Activated CD4-positive, CD25-positive, alpha-beta regulatory T cell treated with anti-CD3 and anti-CD28 coated beads, Interleukin-2, amount 50 U/mL, for 72 hours (primary cell): Measurements from ENCODE around the gene CTXN1.
A peak's percentile ranks its signal among the peaks of the same experiment; 100 is the strongest.

Experiments
- DNase-seq: peaks from one replicate; pipeline ENCODE4 v3.0.0; 2021

CTXN1 gene

GRCh38 chr19:7912697-7913564 is 13.0 kb downstream of the CTXN1 start:
- no peak for DNase-seq

- DNase-seq = no peak
Observed at GRCh38 chr19:7912144-7912696, 13.7 kb downstream of the CTXN1 start.

- DNase-seq = no peak
Observed at GRCh38 chr19:7911508-7912143, 14.3 kb downstream of the CTXN1 start.

- no peak for DNase-seq
Observed at GRCh38 chr19:7910321-7911161, 15.4 kb downstream of the CTXN1 start.

- DNase-seq = no peak
Observed at GRCh38 chr19:7909471-7910067, 16.4 kb downstream of the CTXN1 start.

- DNase-seq = no peak
Observed at GRCh38 chr19:7908742-7909461, 17.0 kb downstream of the CTXN1 start.

- no peak for DNase-seq
Observed at GRCh38 chr19:7908078-7908699, 17.7 kb downstream of the CTXN1 start.

- no peak for DNase-seq
Observed at GRCh38 chr19:7907544-7907943, 18.4 kb downstream of the CTXN1 start.

- DNase-seq = no peak
Observed at GRCh38 chr19:7907122-7907521, 18.8 kb downstream of the CTXN1 start.

GRCh38 chr19:7905859-7906258 is 20.1 kb downstream of the CTXN1 start:
- DNase-seq = no peak

- no peak for DNase-seq
Observed at GRCh38 chr19:7905268-7905667, 20.7 kb downstream of the CTXN1 start.

GRCh38 chr19:7904074-7905020 is 21.6 kb downstream of the CTXN1 start:
- DNase-seq = peak; percentile 73

GRCh38 chr19:7903244-7904073 is 22.5 kb downstream of the CTXN1 start, which contains the start of gene MAP2K7:
MAP2K7 (plus strand) TSS chr19:7903877; CDS start chr19:7903945, 68 bp downstream.
- DNase-seq = peak; percentile 100

GRCh38 chr19:7902796-7903243 is 23.1 kb downstream of the CTXN1 start:
- DNase-seq = no peak

GRCh38 chr19:7901337-7901736 is 24.6 kb downstream of the CTXN1 start:
- DNase-seq = no peak

- DNase-seq = no peak
Observed at GRCh38 chr19:7900931-7901330, 25.0 kb downstream of the CTXN1 start.

GRCh38 chr19:7900401-7900870 is 25.5 kb downstream of the CTXN1 start:
- DNase-seq = no peak

GRCh38 chr19:7899751-7900378 is 26.1 kb downstream of the CTXN1 start:
- DNase-seq = no peak

- DNase-seq = no peak
Observed at GRCh38 chr19:7898967-7899366, 27.0 kb downstream of the CTXN1 start.
